ENCODE measurements around the gene STRN4.

- no peak for TF ChIP-seq EZH2 (IDR thresholded peaks at IDR 0.05; ENCODE audit: borderline replicate concordance, low read depth, low read length, severe bottlenecking)
- TF ChIP-seq, protein P1, sequence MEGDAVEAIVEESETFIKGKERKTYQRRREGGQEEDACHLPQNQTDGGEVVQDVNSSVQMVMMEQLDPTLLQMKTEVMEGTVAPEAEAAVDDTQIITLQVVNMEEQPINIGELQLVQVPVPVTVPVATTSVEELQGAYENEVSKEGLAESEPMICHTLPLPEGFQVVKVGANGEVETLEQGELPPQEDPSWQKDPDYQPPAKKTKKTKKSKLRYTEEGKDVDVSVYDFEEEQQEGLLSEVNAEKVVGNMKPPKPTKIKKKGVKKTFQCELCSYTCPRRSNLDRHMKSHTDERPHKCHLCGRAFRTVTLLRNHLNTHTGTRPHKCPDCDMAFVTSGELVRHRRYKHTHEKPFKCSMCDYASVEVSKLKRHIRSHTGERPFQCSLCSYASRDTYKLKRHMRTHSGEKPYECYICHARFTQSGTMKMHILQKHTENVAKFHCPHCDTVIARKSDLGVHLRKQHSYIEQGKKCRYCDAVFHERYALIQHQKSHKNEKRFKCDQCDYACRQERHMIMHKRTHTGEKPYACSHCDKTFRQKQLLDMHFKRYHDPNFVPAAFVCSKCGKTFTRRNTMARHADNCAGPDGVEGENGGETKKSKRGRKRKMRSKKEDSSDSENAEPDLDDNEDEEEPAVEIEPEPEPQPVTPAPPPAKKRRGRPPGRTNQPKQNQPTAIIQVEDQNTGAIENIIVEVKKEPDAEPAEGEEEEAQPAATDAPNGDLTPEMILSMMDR (IDR thresholded peaks at IDR 0.05; ENCODE audit: extremely low read depth in 1 of 2, insufficient read depth in 1 of 2, low read depth in 1 of 2, low read length in 2 of 2) = no peak
- TF ChIP-seq FOS (IDR thresholded peaks at IDR 0.05; ENCODE audit: borderline replicate concordance, insufficient read depth, low read length) = no peak
- TF ChIP-seq POLR2A (IDR thresholded peaks at IDR 0.05; ENCODE audit: low read depth, low read length) = no peak
- no peak for TF ChIP-seq MAX (IDR thresholded peaks at IDR 0.05; ENCODE audit: insufficient read depth, insufficient read length)
Observed at GRCh38 chr19:46723023-46723461, 23.2 kb downstream of the STRN4 start.
